ENCODE data around the gene TMEM231. TPM values are rescaled to one million over a fixed set of nuclear protein-coding genes. Genes with fewer than 3 reads are reported as not detected.
"Not testable (repeated sequence)": the region's sequence is repeated elsewhere in the genome, so short reads cannot be mapped to it uniquely, and the experiment has no call there.

The TMEM231 gene
- total RNA-seq, 4 donors from 2014 or later, result 3.6 to 22.2 (median 10.9) TPM

- DNase-seq, result no peak
- intact Hi-C loops (cut with DNase I), result no loop called here
These were observed 26.8 kb downstream of the TMEM231 start for GRCh38 chr16:75529056-75529905.

GRCh38 chr16:75527825-75528299, 28.2 kb downstream of the TMEM231 start:
- Histone ChIP-seq H3K4me1 (no peaks in the 10 kb centered on the region), H3K4me3 (replicated peaks in 1 of 3) (no peak overlapping the region), H3K27ac (no peak overlapping the region), H3K36me3 (no peaks in the 10 kb centered on the region), H3K9me3 (no peaks in the 10 kb centered on the region), H3K27me3 (no peaks in the 10 kb centered on the region)
- WGBS, 2 donors, result 82 to 94% methylated on average over 5 of the region's 5 CpGs
- TF ChIP-seq, protein P1, sequence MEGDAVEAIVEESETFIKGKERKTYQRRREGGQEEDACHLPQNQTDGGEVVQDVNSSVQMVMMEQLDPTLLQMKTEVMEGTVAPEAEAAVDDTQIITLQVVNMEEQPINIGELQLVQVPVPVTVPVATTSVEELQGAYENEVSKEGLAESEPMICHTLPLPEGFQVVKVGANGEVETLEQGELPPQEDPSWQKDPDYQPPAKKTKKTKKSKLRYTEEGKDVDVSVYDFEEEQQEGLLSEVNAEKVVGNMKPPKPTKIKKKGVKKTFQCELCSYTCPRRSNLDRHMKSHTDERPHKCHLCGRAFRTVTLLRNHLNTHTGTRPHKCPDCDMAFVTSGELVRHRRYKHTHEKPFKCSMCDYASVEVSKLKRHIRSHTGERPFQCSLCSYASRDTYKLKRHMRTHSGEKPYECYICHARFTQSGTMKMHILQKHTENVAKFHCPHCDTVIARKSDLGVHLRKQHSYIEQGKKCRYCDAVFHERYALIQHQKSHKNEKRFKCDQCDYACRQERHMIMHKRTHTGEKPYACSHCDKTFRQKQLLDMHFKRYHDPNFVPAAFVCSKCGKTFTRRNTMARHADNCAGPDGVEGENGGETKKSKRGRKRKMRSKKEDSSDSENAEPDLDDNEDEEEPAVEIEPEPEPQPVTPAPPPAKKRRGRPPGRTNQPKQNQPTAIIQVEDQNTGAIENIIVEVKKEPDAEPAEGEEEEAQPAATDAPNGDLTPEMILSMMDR (IDR thresholded peaks at IDR 0.05), result no peak
- TF ChIP-seq POLR2A (IDR thresholded peaks at IDR 0.05), result no peak
- DNase-seq, result no peak
- intact Hi-C loops (cut with DNase I), result no loop called here

More at GRCh38 chr16:75529056-75529905, 26.8 kb downstream of the TMEM231 start:
- H3K9me3 ChIP-seq, result no peaks in the 10 kb centered on the region
- WGBS, 2 donors, result 91 to 97% methylated on average over 60 to 76 of the region's 81 CpGs
- TF ChIP-seq, protein P1 (IDR thresholded peaks at IDR 0.05), result no peak
- no peak for TF ChIP-seq POLR2A (IDR thresholded peaks at IDR 0.05)
- no peak overlapping the region for H3K27ac ChIP-seq
- H3K36me3 ChIP-seq, result no peaks in the 10 kb centered on the region
- H3K4me3 ChIP-seq (replicated peaks in 1 of 3), result no peak overlapping the region
- no peaks in the 10 kb centered on the region for H3K27me3 ChIP-seq
- no peaks in the 10 kb centered on the region for H3K4me1 ChIP-seq

- Histone ChIP-seq H3K4me3 (replicated peaks in 1 of 3) (no peak overlapping the region), H3K9me3 (no peaks in the 10 kb centered on the region), H3K27me3 (no peaks in the 10 kb centered on the region), H3K4me1 (no peaks in the 10 kb centered on the region), H3K36me3 (no peaks in the 10 kb centered on the region), H3K27ac (no peak overlapping the region)
- intact Hi-C loops (cut with DNase I), result no loop called here
- TF ChIP-seq, protein P1 (IDR thresholded peaks at IDR 0.05), result no peak
- no peak for TF ChIP-seq POLR2A (IDR thresholded peaks at IDR 0.05)
- no peak for DNase-seq
- 90 to 92% methylated on average over 5 of the region's 5 CpGs for WGBS, 2 donors
These were observed 29.8 kb downstream of the TMEM231 start for GRCh38 chr16:75526032-75526790.

DNA sequence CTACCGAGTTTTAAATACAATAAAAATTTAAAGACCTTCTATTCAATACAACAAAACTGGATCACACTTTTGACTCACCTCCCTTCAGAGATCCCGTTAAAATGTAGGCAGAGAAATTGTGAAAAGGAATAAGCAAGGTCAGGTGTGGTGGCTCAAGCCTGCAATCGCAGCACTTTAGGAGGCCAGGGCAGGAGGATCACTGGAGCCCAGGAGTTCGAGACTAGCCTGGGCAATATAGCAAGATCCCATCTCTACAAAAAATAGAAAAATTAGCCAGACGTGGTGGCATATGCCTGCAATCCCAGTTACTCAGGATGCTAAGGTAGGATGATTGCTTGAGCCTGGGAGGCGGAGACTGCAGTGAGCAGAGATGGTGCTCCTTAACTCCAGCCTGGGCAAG, 36.9 kb downstream of the TMEM231 start:
- Histone ChIP-seq H3K27me3 (no peaks in the 10 kb centered on the region), H3K4me3 (replicated peaks in 1 of 3) (no peak overlapping the region), H3K9me3 (no peaks in the 10 kb centered on the region), H3K36me3 (no peaks in the 10 kb centered on the region), H3K27ac (no peak overlapping the region), H3K4me1 (peaks cover 9 to 10% of the 10 kb centered on the region in 2 donors)
- no peak for TF ChIP-seq POLR2A (IDR thresholded peaks at IDR 0.05)
- TF ChIP-seq, protein P1 (IDR thresholded peaks at IDR 0.05), result no peak
- intact Hi-C loops (cut with DNase I), result loop anchor here (10.0 kb wide), 1 partner anchor 46 kb away; the partner anchor contains the start of gene GABARAPL2
- no peak for DNase-seq
- 93 to 96% methylated on average over 6 of the region's 6 CpGs for WGBS, 2 donors

GRCh38 chr16:75516189-75516966, 39.7 kb downstream of the TMEM231 start:
- intact Hi-C loops (cut with DNase I), result loop anchor here (10.0 kb wide), 1 partner anchor 48 kb away; the partner anchor contains the start of gene GABARAPL2
- H3K27me3 ChIP-seq, H3K36me3 ChIP-seq, H3K9me3 ChIP-seq: not testable (repeated sequence)
- peak overlapping the region; percentile 53 to 81 (median 68) for H3K4me3 ChIP-seq (replicated peaks in 1 of 3)
- WGBS, 2 donors, result 15 to 21% methylated on average over 19 to 21 of the region's 42 CpGs
- H3K27ac ChIP-seq, result peak overlapping the region; percentile 86 to 99 (median 86)
- peaks cover 9 to 10% of the 10 kb centered on the region in 2 donors for H3K4me1 ChIP-seq
- DNase-seq, result peak; percentile 40 to 45
